Muscle layer of colon (tissue), 2 donors: Measurements from ENCODE around the gene CCDC149.

Experiments
- H3K27ac ChIP-seq: one replicate; pipeline ENCODE4 v1.7.0; 2013; ENCODE audit warnings: low read depth, mild to moderate bottlenecking, low read length, moderate library complexity
- H3K27me3 ChIP-seq, 2 donors: one replicate each; pipeline ENCODE4 v1.7.0; 2013; ENCODE audit warnings: low read length in 2 of 2, mild to moderate bottlenecking in 2 of 2; ENCODE audit not compliant: insufficient read depth in 2 of 2, control insufficient read depth in 1 of 2
- H3K36me3 ChIP-seq: one replicate; pipeline ENCODE4 v1.7.0; 2013; ENCODE audit warnings: mild to moderate bottlenecking, low read length; ENCODE audit not compliant: insufficient read depth
- H3K4me1 ChIP-seq: one replicate; pipeline ENCODE4 v1.7.0; 2013; ENCODE audit warnings: mild to moderate bottlenecking, low read length; ENCODE audit not compliant: insufficient read depth
- H3K4me3 ChIP-seq, 2 donors: one replicate each; pipeline ENCODE4 v1.7.0; 2013; ENCODE audit warnings: low read length in 2 of 2, low read depth in 1 of 2, mild to moderate bottlenecking in 1 of 2, moderate library complexity in 1 of 2
- H3K9ac ChIP-seq: one replicate; pipeline ENCODE4 v1.7.0; 2013; ENCODE audit warnings: low read length
- H3K9me3 ChIP-seq: one replicate; pipeline ENCODE4 v1.7.0; 2013; ENCODE audit warnings: mild to moderate bottlenecking, low read length
- donor health status: abdominal sarcoma.
- donor health status: Adenocarcinoma of cecum.

The CCDC149 gene

DNA sequence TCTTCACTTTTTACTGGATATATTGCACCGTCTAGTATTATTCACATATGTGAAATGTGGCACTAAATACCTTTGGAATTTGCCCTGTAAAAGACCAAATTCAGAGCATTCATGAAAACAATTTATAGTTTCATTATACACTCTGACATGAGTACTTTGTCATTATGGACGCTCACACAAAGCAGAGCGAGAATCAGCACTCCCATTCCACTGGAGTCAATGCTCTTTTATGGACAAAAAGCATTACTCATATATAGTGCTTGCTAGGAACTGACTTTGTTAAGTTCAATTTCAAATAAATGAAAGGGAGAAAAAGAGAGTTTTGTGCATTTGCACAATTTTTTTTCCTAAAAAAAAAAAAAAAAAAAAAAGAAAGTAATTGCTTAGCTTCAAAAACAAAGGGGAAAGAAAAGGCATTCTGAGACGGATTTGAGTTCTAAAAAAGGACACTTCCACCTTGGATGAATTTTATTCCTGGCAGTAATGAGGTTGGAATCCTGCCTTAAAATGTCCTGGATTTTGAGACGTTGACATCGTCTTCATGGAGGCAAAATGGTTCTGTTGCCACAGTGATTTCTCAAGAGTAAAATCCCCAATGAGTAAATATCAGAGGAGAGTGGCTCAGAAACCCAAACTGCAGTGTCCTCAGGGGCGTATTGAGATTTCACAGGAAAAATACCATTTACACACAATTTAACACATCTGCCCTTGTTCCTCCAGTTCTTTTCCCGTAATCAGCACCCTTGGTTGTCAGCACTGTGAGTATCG, 34.8 kb downstream of the CCDC149 start:
- Histone ChIP-seq H3K4me3 (peak overlapping the region in 1 of 2 donors; percentile 25), H3K27ac (no peak overlapping the region), H3K36me3 (peaks cover 7% of the 10 kb centered on the region), H3K27me3 (no peaks in the 10 kb centered on the region), H3K9me3 (no peaks in the 10 kb centered on the region), H3K9ac (no peak overlapping the region), H3K4me1 (peaks cover 24% of the 10 kb centered on the region)

DNA sequence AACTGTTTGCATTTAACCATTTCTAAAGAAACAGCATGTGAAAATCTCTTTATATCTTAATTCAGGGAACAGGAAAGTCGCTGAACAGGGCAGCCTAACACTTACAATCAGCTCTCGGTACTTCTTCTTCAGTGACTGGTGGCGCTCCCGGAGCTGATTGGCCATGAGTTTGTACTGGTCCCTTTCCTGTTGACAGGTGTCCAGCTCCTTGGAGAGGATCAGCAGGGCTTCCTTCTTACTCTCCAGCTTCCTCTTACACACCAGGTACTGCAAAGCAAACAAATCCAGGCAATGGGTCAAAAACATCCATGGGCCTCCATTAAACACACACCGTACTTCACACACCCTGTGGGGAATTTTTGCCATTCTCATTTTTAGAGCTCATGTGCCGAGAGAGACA, 36.4 kb downstream of the CCDC149 start:
- Histone ChIP-seq H3K9ac (no peak overlapping the region), H3K27ac (no peak overlapping the region), H3K36me3 (peaks cover 11% of the 10 kb centered on the region), H3K4me3 (no peak overlapping the region), H3K27me3 (no peaks in the 10 kb centered on the region), H3K4me1 (peaks cover 18% of the 10 kb centered on the region), H3K9me3 (no peaks in the 10 kb centered on the region)

DNA sequence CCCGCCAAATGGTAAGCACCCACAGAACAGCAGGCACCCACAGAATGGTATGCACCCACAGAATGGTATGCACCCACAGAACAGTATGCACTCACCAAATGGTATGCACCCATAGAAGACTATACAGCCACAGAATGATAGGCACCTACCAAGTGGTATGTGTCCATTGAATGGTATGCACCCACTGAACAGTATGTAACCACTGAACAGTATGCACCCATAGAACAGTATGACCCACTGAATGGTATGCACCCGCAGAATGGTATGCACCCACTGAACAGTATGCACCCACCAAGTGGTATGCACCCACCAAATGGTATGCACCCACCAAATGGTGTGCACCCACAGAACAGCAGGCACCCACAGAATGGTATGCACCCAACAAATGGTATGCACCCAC, 40.1 kb downstream of the CCDC149 start:
- H3K36me3 ChIP-seq = peaks cover 14% of the 10 kb centered on the region
- no peak overlapping the region for H3K9ac ChIP-seq
- H3K4me3 ChIP-seq = no peak overlapping the region
- no peaks in the 10 kb centered on the region for H3K9me3 ChIP-seq
- no peaks in the 10 kb centered on the region for H3K27me3 ChIP-seq
- peaks cover 6% of the 10 kb centered on the region for H3K4me1 ChIP-seq
- H3K27ac ChIP-seq = no peak overlapping the region

DNA sequence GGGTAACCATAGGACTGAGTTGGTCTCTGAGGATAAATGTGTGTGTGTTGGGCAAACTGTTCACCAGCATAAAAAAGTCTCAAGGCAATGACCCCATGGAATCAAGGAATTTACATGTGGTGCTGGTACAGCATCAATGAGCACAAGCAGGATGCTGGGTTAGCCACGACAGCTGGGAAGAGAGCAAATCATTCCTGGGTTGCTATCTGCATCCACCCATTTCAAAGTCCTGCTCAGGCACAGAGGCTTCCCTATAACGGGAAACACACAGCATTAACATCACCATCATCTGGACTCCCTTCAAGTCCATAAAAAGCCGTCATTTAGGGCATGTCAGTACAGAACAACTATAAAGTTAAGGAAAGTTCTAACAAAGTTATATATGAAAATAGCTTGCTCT, 41.6 kb downstream of the CCDC149 start:
- Histone ChIP-seq H3K4me3 (no peak overlapping the region), H3K9ac (no peak overlapping the region), H3K27me3 (no peaks in the 10 kb centered on the region), H3K36me3 (peaks cover 14% of the 10 kb centered on the region), H3K4me1 (no peaks in the 10 kb centered on the region), H3K27ac (no peak overlapping the region), H3K9me3 (no peaks in the 10 kb centered on the region)

DNA sequence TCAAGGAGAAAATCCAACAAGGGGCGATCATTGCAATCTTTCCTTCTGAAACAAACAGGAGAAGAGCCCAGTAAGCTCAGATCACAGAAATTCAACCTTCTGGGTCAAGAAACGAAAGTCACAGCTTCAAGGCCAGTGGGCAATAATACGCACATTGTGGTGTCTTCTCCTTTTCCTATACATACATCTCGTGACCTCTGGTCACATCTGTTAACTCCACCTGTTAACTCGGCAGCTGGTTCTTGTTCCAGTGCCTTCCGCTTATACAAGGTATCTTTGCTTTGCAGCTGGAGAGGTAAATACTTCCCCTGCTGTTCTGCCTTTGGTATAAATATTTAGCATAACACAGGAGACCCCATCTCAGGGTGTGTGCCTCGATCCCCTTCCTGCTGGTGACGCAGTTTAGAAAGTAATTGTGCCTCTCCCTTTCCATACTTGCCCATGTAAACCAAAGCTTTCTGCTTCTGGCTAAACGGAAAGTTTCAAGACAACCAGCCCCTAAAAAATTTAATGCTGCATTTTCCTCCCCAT, 45.0 kb downstream of the CCDC149 start:
- Histone ChIP-seq H3K27me3 (no peaks in the 10 kb centered on the region), H3K36me3 (peaks cover 7% of the 10 kb centered on the region), H3K4me3 (no peak overlapping the region), H3K9me3 (no peaks in the 10 kb centered on the region), H3K9ac (no peak overlapping the region), H3K27ac (no peak overlapping the region), H3K4me1 (no peaks in the 10 kb centered on the region)

DNA sequence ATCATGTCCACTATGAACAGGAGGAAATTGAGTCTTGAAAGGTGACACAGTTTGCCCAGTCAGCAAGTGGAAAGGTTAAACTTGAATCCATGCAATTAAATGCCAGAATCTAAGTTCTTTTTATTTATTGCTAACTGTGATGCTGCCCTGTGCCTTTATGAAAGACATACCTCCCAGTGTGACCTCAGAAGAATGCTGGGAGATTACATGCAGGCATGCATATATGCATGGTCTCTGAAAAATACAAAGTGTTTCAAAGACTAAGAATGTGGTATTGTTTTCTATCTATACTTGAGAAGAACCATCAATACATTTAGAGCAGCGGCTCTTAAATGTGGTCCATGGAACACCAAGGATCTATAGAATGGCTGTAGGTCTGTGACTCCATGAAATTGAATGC, 45.6 kb downstream of the CCDC149 start:
- no peak overlapping the region for H3K9ac ChIP-seq
- H3K36me3 ChIP-seq = peaks cover 6% of the 10 kb centered on the region
- no peaks in the 10 kb centered on the region for H3K9me3 ChIP-seq

GRCh38 chr4:24865401-24865800, 47.4 kb downstream of the CCDC149 start:
- Histone ChIP-seq H3K36me3 (peaks cover 6% of the 10 kb centered on the region), H3K27me3 (no peaks in the 10 kb centered on the region), H3K9ac (no peak overlapping the region), H3K9me3 (no peaks in the 10 kb centered on the region), H3K4me1 (no peaks in the 10 kb centered on the region), H3K4me3 (no peak overlapping the region), H3K27ac (no peak overlapping the region)

More for the DNA sequence above, 45.6 kb downstream of the CCDC149 start:
- Histone ChIP-seq H3K4me3 (no peak overlapping the region), H3K27me3 (no peaks in the 10 kb centered on the region), H3K27ac (no peak overlapping the region), H3K4me1 (no peaks in the 10 kb centered on the region)

GRCh38 chr4:24863799-24864198, 49.0 kb downstream of the CCDC149 start:
- Histone ChIP-seq H3K36me3 (peaks cover 6% of the 10 kb centered on the region), H3K9ac (no peak overlapping the region), H3K4me1 (peaks cover 4% of the 10 kb centered on the region)

DNA sequence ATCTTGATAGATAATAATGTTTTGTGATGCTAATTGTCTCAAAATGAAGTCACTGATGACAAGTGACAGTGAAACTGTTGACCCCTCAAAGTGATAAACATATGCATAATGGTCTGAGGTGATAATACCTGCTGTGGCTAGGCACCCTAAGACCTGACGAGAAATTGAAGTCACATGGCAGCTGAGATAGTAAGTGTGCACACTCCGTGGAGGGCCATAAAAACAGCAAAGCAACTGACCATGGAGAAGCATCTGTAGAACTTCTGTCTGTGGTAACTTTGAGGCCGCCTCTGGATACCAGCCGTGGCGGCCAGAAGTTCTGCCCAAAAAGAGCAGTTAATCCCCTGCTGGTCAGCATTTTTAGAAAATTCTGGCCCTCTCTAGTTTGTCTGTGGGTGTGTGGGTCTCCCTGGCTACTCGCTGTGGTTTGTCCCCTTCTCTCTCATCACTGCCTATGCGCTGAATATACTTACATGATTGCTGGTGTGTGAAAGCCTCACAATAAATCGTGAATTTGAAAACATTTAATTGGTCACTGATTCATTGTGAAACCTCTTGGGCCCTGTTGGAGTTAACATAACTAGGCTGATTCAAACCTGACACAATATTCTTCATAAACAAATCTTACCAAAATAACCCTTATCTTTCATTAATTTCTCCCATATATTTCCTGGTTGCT, 50.6 kb downstream of the CCDC149 start:
- H3K36me3 ChIP-seq = no peaks in the 10 kb centered on the region
- H3K4me3 ChIP-seq = no peak overlapping the region
- H3K9ac ChIP-seq = no peak overlapping the region
- peaks cover 20% of the 10 kb centered on the region for H3K4me1 ChIP-seq
- no peak overlapping the region for H3K27ac ChIP-seq
- H3K27me3 ChIP-seq = no peaks in the 10 kb centered on the region
- no peaks in the 10 kb centered on the region for H3K9me3 ChIP-seq

More at GRCh38 chr4:24863799-24864198, 49.0 kb downstream of the CCDC149 start:
- Histone ChIP-seq H3K9me3 (no peaks in the 10 kb centered on the region), H3K27ac (no peak overlapping the region), H3K4me3 (no peak overlapping the region), H3K27me3 (no peaks in the 10 kb centered on the region)

GRCh38 chr4:24858550-24858949, 54.3 kb downstream of the CCDC149 start:
- H3K27ac ChIP-seq = peak overlapping the region; percentile 10
- H3K4me1 ChIP-seq = peaks cover 25% of the 10 kb centered on the region
- no peak overlapping the region for H3K4me3 ChIP-seq

DNA sequence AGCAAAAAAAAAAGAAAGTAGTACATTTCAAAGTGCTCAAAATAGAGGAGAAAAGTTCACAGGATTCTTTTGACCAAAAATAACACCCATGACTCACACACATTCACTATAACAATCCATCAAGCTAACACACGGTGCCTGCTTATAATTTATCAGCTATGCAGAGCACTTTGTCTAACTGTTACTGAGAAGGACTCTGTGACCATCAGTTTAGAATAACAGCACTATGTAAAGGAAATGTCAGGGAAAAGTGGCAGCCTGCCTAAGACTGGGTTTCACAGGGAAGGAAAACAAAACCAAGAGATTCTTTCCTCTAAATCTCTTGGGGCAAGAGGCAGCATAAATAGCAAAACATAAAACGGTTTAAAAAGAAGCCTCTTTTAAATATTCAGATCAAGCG, 54.8 kb downstream of the CCDC149 start:
- no peak overlapping the region for H3K4me3 ChIP-seq
- H3K4me1 ChIP-seq = peaks cover 25% of the 10 kb centered on the region
- no peak overlapping the region for H3K27ac ChIP-seq
- H3K36me3 ChIP-seq = no peaks in the 10 kb centered on the region
- H3K27me3 ChIP-seq = no peaks in the 10 kb centered on the region
- H3K9ac ChIP-seq = no peak overlapping the region
- H3K9me3 ChIP-seq = no peaks in the 10 kb centered on the region

More at GRCh38 chr4:24858550-24858949, 54.3 kb downstream of the CCDC149 start:
- Histone ChIP-seq H3K27me3 (no peaks in the 10 kb centered on the region), H3K36me3 (no peaks in the 10 kb centered on the region), H3K9me3 (no peaks in the 10 kb centered on the region), H3K9ac (no peak overlapping the region)
